Gastrocnemius medialis (tissue), 4 donors: ENCODE measurements around the gene PPP1R15B. TPM values are rescaled to one million over a fixed set of nuclear protein-coding genes. Genes with fewer than 3 reads are reported as not detected.
A peak's percentile ranks its signal among the peaks of the same experiment; 100 is the strongest.

Experiments used
- ATAC-seq, 2 donors: fragments of 150-250 bp; one replicate each; pipeline ENCODE4 v1.9.1; 2016
- DNase-seq, 2 donors: peaks; one replicate each; pipeline ENCODE4 v3.0.0-alpha.2; 2019
- H3K27ac ChIP-seq, 4 donors: fragments of 200-600 bp; sonication (generic); 1 replicate in 1 of 4; 2 replicates in 3 of 4; pipeline ENCODE4 v1.5.1; 2016 to 2018; ENCODE audit warnings: mild to moderate bottlenecking in 2 of 4, moderate library complexity in 1 of 4
- H3K27me3 ChIP-seq, 3 donors: fragments of 200-600 bp; sonication (generic) in 2 of 3; 1 replicate in 1 of 3; 2 replicates in 2 of 3; pipeline versions ENCODE4 v1.5.1 to v1.6.0; 2016 to 2019; ENCODE audit warnings: mild to moderate bottlenecking in 1 of 3, moderate library complexity in 1 of 3
- H3K36me3 ChIP-seq, 2 donors: fragments of 200-600 bp; sonication (generic) in 1 of 2; one replicate each; pipeline ENCODE4 v1.5.1; 2017 to 2018
- H3K4me1 ChIP-seq, 2 donors: fragments of 200-600 bp; sonication (generic) in 1 of 2; one replicate each; pipeline ENCODE4 v1.5.1; 2016 to 2017; ENCODE audit warnings: mild to moderate bottlenecking in 2 of 2
- H3K4me3 ChIP-seq, 4 donors: fragments of 200-600 bp; sonication (generic) in 3 of 4; 1 replicate in 1 of 4; 2 replicates in 3 of 4; pipeline ENCODE4 v1.5.1; 2016 to 2019; ENCODE audit warnings: mild to moderate bottlenecking in 2 of 4
- H3K9me3 ChIP-seq, 3 donors: fragments of 200-600 bp; sonication (generic) in 2 of 3; 1 replicate in 1 of 3; 2 replicates in 2 of 3; pipeline ENCODE4 v1.5.1; 2016 to 2019
- CTCF ChIP-seq, 5 experiments: fragments of 450-650 bp in 3 of 5; fragments of 200-600 bp in 2 of 5; sonication (generic) in 2 of 5; IDR thresholded peaks in 4 of 5; conservative IDR thresholded peaks in 1 of 5; 1 replicate in 4 of 5; 2 replicates in 1 of 5; pipeline ENCODE4 v1.5.1; 2016 to 2019; ENCODE audit warnings: antibody characterized with exemption in 5 of 5, mild to moderate bottlenecking in 3 of 5, moderate library complexity in 3 of 5
- POLR2A ChIP-seq, 2 donors: fragments of 450-650 bp; IDR thresholded peaks; one replicate each; pipeline ENCODE4 v1.6.1; 2017; ENCODE audit warnings: antibody characterized with exemption in 2 of 2, mild to moderate bottlenecking in 2 of 2, moderate library complexity in 2 of 2
- in situ Hi-C, 4 donors: fragments of 200-750 bp; cut with MboI; loops; one replicate each; pipeline versions ENCODE4 v1.15.0 to v1.8.0; 2017; ENCODE audit warnings: low sequenced_read_pairs in 4 of 4
- intact Hi-C: fragments of 100-400 bp; cut with DNase I; formaldehyde crosslinking; loops from one replicate; pipeline ENCODE4 v1.15.1; 2023; ENCODE audit warnings: low total_unique reads
- total RNA-seq, 4 donors: library from RNA; depleted of rRNA; stranded (reverse); fragments of >200 nt; gene quantifications; one replicate each; pipeline versions ENCODE4 v1.1.0 to v1.2.3, GENCODE V29; 2016

PPP1R15B gene
- total RNA-seq, 4 donors from 2014 or later = 23.8 to 33.0 (median 25.9) TPM

GRCh38 chr1:204417074-204417997 is 5.7 kb upstream of the PPP1R15B start:
- ATAC-seq = peak; percentile 86

GRCh38 chr1:204416589-204417073 is 5.0 kb upstream of the PPP1R15B start:
- Histone ChIP-seq H3K4me3 (no peak overlapping the region), H3K9me3 (no peaks in the 10 kb centered on the region), H3K27ac (peak overlapping the region; percentile 59 to 81 (median 67)), H3K27me3 (no peaks in the 10 kb centered on the region), H3K4me1 (peaks cover 0 to 25% of the 10 kb centered on the region in 2 donors), H3K36me3 (no peaks in the 10 kb centered on the region)
- in situ Hi-C loops = no loop called here
- intact Hi-C loops = no loop called here
- no peak for TF ChIP-seq POLR2A (IDR thresholded peaks at IDR 0.05)
- no peak for TF ChIP-seq CTCF (IDR thresholded peaks at IDR 0.05 in 4 of 5, conservative IDR thresholded peaks at IDR 0.05 in 1 of 5)
- DNase-seq (no peak), ATAC-seq (no peak)

More at GRCh38 chr1:204417074-204417997, 5.7 kb upstream of the PPP1R15B start:
- H3K27me3 ChIP-seq = no peaks in the 10 kb centered on the region
- H3K4me1 ChIP-seq = peaks cover 0 to 23% of the 10 kb centered on the region in 2 donors
- peak; percentile 48 to 63 for DNase-seq
- in situ Hi-C loops = no loop called here
- TF ChIP-seq POLR2A (IDR thresholded peaks at IDR 0.05) (no peak), CTCF (IDR thresholded peaks at IDR 0.05 in 4 of 5, conservative IDR thresholded peaks at IDR 0.05 in 1 of 5) (no peak)
- H3K4me3 ChIP-seq = no peak overlapping the region
- no peaks in the 10 kb centered on the region for H3K9me3 ChIP-seq
- peaks cover 0 to 4% of the 10 kb centered on the region in 2 donors for H3K36me3 ChIP-seq
- H3K27ac ChIP-seq = peak overlapping the region; percentile 59 to 81 (median 67)
- intact Hi-C loops = no loop called here

GRCh38 chr1:204415351-204415750 is 3.7 kb upstream of the PPP1R15B start:
- Histone ChIP-seq H3K4me1 (peaks cover 0 to 22% of the 10 kb centered on the region in 2 donors), H3K27ac (no peak overlapping the region), H3K36me3 (no peaks in the 10 kb centered on the region), H3K27me3 (no peaks in the 10 kb centered on the region), H3K4me3 (no peak overlapping the region), H3K9me3 (no peaks in the 10 kb centered on the region)
- ATAC-seq (no peak), DNase-seq (no peak)
- TF ChIP-seq CTCF (IDR thresholded peaks at IDR 0.05 in 4 of 5, conservative IDR thresholded peaks at IDR 0.05 in 1 of 5) (no peak), POLR2A (IDR thresholded peaks at IDR 0.05) (no peak)
- intact Hi-C loops = no loop called here
- in situ Hi-C loops = no loop called here

- ATAC-seq (no peak), DNase-seq (no peak)
- H3K4me1 ChIP-seq = peaks cover 7 to 16% of the 10 kb centered on the region in 2 donors
- intact Hi-C loops = loop anchor here (5.0 kb wide), 2 partner anchors 1387 to 1452 kb away; partner anchors contain the start of gene PPFIA4
- H3K27ac ChIP-seq = peak overlapping the region in 1 of 4 donors; percentile 100
- no peaks in the 10 kb centered on the region for H3K36me3 ChIP-seq
- H3K9me3 ChIP-seq = no peaks in the 10 kb centered on the region
- in situ Hi-C loops = no loop called here
- no peak for TF ChIP-seq POLR2A (IDR thresholded peaks at IDR 0.05)
- TF ChIP-seq CTCF (IDR thresholded peaks at IDR 0.05 in 4 of 5, conservative IDR thresholded peaks at IDR 0.05 in 1 of 5) = no peak
- no peaks in the 10 kb centered on the region for H3K27me3 ChIP-seq
- H3K4me3 ChIP-seq = no peak overlapping the region
Observed at GRCh38 chr1:204414016-204414415, 2.4 kb upstream of the PPP1R15B start.
